Stimulated activated naive CD8-positive, alpha-beta T cell treated with anti-CD3 and anti-CD28 coated beads, Interleukin-15, Interleukin-2, amounts not matched to agents 100 ng/mL and 50 ng/mL, for 24 hours (primary cell): ENCODE measurements around the gene KCNAB3.

ENCODE experiments used
- H3K27ac Mint-ChIP-seq: one replicate; pipeline ENCODE4 v1.8.0; 2021; ENCODE audit warnings: mild to moderate bottlenecking, mixed read lengths
- H3K27me3 Mint-ChIP-seq: one replicate; pipeline ENCODE4 v1.8.0; 2021; ENCODE audit warnings: mixed read lengths
- H3K36me3 Mint-ChIP-seq: one replicate; pipeline ENCODE4 v1.8.0; 2021; ENCODE audit warnings: low read depth, mixed read lengths
- H3K4me1 Mint-ChIP-seq: one replicate; pipeline ENCODE4 v1.8.0; 2021; ENCODE audit warnings: low read depth, mixed read lengths
- H3K4me3 Mint-ChIP-seq: one replicate; pipeline ENCODE4 v1.8.0; 2021; ENCODE audit warnings: mild to moderate bottlenecking, mixed read lengths
- H3K9me3 Mint-ChIP-seq: one replicate; pipeline ENCODE4 v1.8.0; 2021; ENCODE audit warnings: mixed read lengths

The KCNAB3 gene

GRCh38 chr17:7951143-7951792 is 21.6 kb upstream of the KCNAB3 start:
- H3K27ac Mint-ChIP-seq: peak overlapping the region; percentile 62
- peaks cover 40% of the 10 kb centered on the region for H3K36me3 Mint-ChIP-seq
- peaks cover 19% of the 10 kb centered on the region for H3K4me1 Mint-ChIP-seq
- no peaks in the 10 kb centered on the region for H3K27me3 Mint-ChIP-seq
- peak overlapping the region; percentile 2 for H3K4me3 Mint-ChIP-seq
- no peaks in the 10 kb centered on the region for H3K9me3 Mint-ChIP-seq

- Mint-ChIP-seq H3K27ac (no peak overlapping the region), H3K4me1 (peaks cover 19% of the 10 kb centered on the region), H3K4me3 (no peak overlapping the region), H3K36me3 (peaks cover 47% of the 10 kb centered on the region), H3K27me3 (no peaks in the 10 kb centered on the region), H3K9me3 (no peaks in the 10 kb centered on the region)
Observed at GRCh38 chr17:7950578-7950977, 20.9 kb upstream of the KCNAB3 start.

GRCh38 chr17:7947651-7948050 is 18.0 kb upstream of the KCNAB3 start:
- no peaks in the 10 kb centered on the region for H3K9me3 Mint-ChIP-seq
- H3K4me3 Mint-ChIP-seq: no peak overlapping the region
- H3K36me3 Mint-ChIP-seq: peaks cover 74% of the 10 kb centered on the region
- peaks cover 19% of the 10 kb centered on the region for H3K4me1 Mint-ChIP-seq
- peak overlapping the region; percentile 54 for H3K27ac Mint-ChIP-seq
- no peaks in the 10 kb centered on the region for H3K27me3 Mint-ChIP-seq

GRCh38 chr17:7946441-7946840 is 16.8 kb upstream of the KCNAB3 start:
- H3K36me3 Mint-ChIP-seq: peaks cover 75% of the 10 kb centered on the region
- no peaks in the 10 kb centered on the region for H3K9me3 Mint-ChIP-seq
- peaks cover 12% of the 10 kb centered on the region for H3K4me1 Mint-ChIP-seq
- no peaks in the 10 kb centered on the region for H3K27me3 Mint-ChIP-seq
- H3K4me3 Mint-ChIP-seq: no peak overlapping the region
- H3K27ac Mint-ChIP-seq: no peak overlapping the region

- Mint-ChIP-seq H3K27ac (no peak overlapping the region), H3K9me3 (no peaks in the 10 kb centered on the region), H3K4me1 (peaks cover 7% of the 10 kb centered on the region), H3K36me3 (peaks cover 83% of the 10 kb centered on the region), H3K4me3 (no peak overlapping the region), H3K27me3 (no peaks in the 10 kb centered on the region)
Observed at GRCh38 chr17:7945651-7946050, 16.0 kb upstream of the KCNAB3 start.

- no peak overlapping the region for H3K4me3 Mint-ChIP-seq
- no peak overlapping the region for H3K27ac Mint-ChIP-seq
- H3K27me3 Mint-ChIP-seq: no peaks in the 10 kb centered on the region
- H3K4me1 Mint-ChIP-seq: no peaks in the 10 kb centered on the region
- no peaks in the 10 kb centered on the region for H3K9me3 Mint-ChIP-seq
- H3K36me3 Mint-ChIP-seq: peaks cover 80% of the 10 kb centered on the region
Observed at GRCh38 chr17:7944326-7944725, 14.7 kb upstream of the KCNAB3 start.

GRCh38 chr17:7943291-7943690 is 13.6 kb upstream of the KCNAB3 start:
- Mint-ChIP-seq H3K27ac (no peak overlapping the region), H3K27me3 (no peaks in the 10 kb centered on the region), H3K9me3 (no peaks in the 10 kb centered on the region), H3K36me3 (peaks cover 74% of the 10 kb centered on the region), H3K4me1 (no peaks in the 10 kb centered on the region), H3K4me3 (no peak overlapping the region)

- Mint-ChIP-seq H3K27ac (no peak overlapping the region), H3K36me3 (peaks cover 68% of the 10 kb centered on the region), H3K4me3 (no peak overlapping the region), H3K4me1 (peaks cover 3% of the 10 kb centered on the region), H3K9me3 (no peaks in the 10 kb centered on the region), H3K27me3 (no peaks in the 10 kb centered on the region)
Observed at GRCh38 chr17:7940743-7941142, 11.1 kb upstream of the KCNAB3 start.

- no peaks in the 10 kb centered on the region for H3K9me3 Mint-ChIP-seq
- no peaks in the 10 kb centered on the region for H3K27me3 Mint-ChIP-seq
- no peak overlapping the region for H3K27ac Mint-ChIP-seq
- H3K4me3 Mint-ChIP-seq: no peak overlapping the region
- peaks cover 7% of the 10 kb centered on the region for H3K4me1 Mint-ChIP-seq
- peaks cover 66% of the 10 kb centered on the region for H3K36me3 Mint-ChIP-seq
Observed at GRCh38 chr17:7940034-7940433, 10.4 kb upstream of the KCNAB3 start.

- Mint-ChIP-seq H3K9me3 (no peaks in the 10 kb centered on the region), H3K27me3 (no peaks in the 10 kb centered on the region), H3K4me1 (peaks cover 38% of the 10 kb centered on the region), H3K27ac (no peak overlapping the region), H3K4me3 (no peak overlapping the region), H3K36me3 (peaks cover 54% of the 10 kb centered on the region)
Observed at GRCh38 chr17:7935859-7936258, 6.2 kb upstream of the KCNAB3 start.

- Mint-ChIP-seq H3K36me3 (peaks cover 39% of the 10 kb centered on the region), H3K27me3 (no peaks in the 10 kb centered on the region), H3K4me1 (peaks cover 46% of the 10 kb centered on the region), H3K4me3 (peak overlapping the region; percentile 96), H3K27ac (peak overlapping the region; percentile 96), H3K9me3 (no peaks in the 10 kb centered on the region)
Observed at GRCh38 chr17:7932949-7933348, 3.3 kb upstream of the KCNAB3 start.

GRCh38 chr17:7932483-7932891 is 2.8 kb upstream of the KCNAB3 start:
- H3K36me3 Mint-ChIP-seq: peaks cover 41% of the 10 kb centered on the region
- H3K4me1 Mint-ChIP-seq: peaks cover 46% of the 10 kb centered on the region
- H3K9me3 Mint-ChIP-seq: no peaks in the 10 kb centered on the region
- H3K27me3 Mint-ChIP-seq: no peaks in the 10 kb centered on the region
- H3K27ac Mint-ChIP-seq: peak overlapping the region; percentile 96
- H3K4me3 Mint-ChIP-seq: peak overlapping the region; percentile 96

GRCh38 chr17:7931709-7932482 is 2.2 kb upstream of the KCNAB3 start, which contains the start of the genes CNTROB and TRAPPC1:
TSS of gene CNTROB (plus strand) at chr17:7932206. CDS start at chr17:7933080, 874 bp downstream.
TSS of gene TRAPPC1 (minus strand) at chr17:7931946. CDS start at chr17:7931829, 117 bp downstream.
- Mint-ChIP-seq H3K36me3 (peaks cover 37% of the 10 kb centered on the region), H3K4me3 (peak within 1 kb of the TSS; percentile 96), H3K27ac (peak within 1 kb of the TSS; percentile 96), H3K27me3 (no peaks in the 10 kb centered on the region), H3K9me3 (no peaks in the 10 kb centered on the region), H3K4me1 (peaks cover 45% of the 10 kb centered on the region)

GRCh38 chr17:7930841-7931631 is 1.4 kb upstream of the KCNAB3 start:
- Mint-ChIP-seq H3K36me3 (peaks cover 28% of the 10 kb centered on the region), H3K27me3 (no peaks in the 10 kb centered on the region), H3K27ac (peak overlapping the region; percentile 96), H3K4me3 (peak overlapping the region; percentile 96), H3K9me3 (no peaks in the 10 kb centered on the region), H3K4me1 (peaks cover 43% of the 10 kb centered on the region)

- H3K4me3 Mint-ChIP-seq: no peak overlapping the region
- H3K27me3 Mint-ChIP-seq: no peaks in the 10 kb centered on the region
Observed at GRCh38 chr17:7927596-7927995, 2.1 kb downstream of the KCNAB3 start.

More at GRCh38 chr17:7927596-7927995, 2.1 kb downstream of the KCNAB3 start:
- peaks cover 25% of the 10 kb centered on the region for H3K4me1 Mint-ChIP-seq
- peaks cover 6% of the 10 kb centered on the region for H3K36me3 Mint-ChIP-seq
- no peaks in the 10 kb centered on the region for H3K9me3 Mint-ChIP-seq
- no peak overlapping the region for H3K27ac Mint-ChIP-seq
